NB4 (cell line): ENCODE measurements around the gene INPP5A.

ENCODE experiments used
- POLR2A ChIP-seq: IDR thresholded peaks from 2 replicates; pipeline ENCODE4 v1.6.1; 2011; ENCODE audit warnings: mild to moderate bottlenecking; ENCODE audit not compliant: insufficient read length; ENCODE audit errors: extremely low read depth
- TF ChIP-seq, protein P1 (sequence below): IDR thresholded peaks from one replicate; pipeline ENCODE4 v1.5.1; 2012; ENCODE audit warnings: low read depth, low read length
- TF ChIP-seq, protein P2 (sequence below): IDR thresholded peaks from 2 replicates; pipeline ENCODE4 v1.6.1; 2011; ENCODE audit warnings: low read depth, low read length

GRCh38 chr10:132532179-132532578 lies 5.4 kb upstream of the INPP5A start:
- TF ChIP-seq, protein P1, sequence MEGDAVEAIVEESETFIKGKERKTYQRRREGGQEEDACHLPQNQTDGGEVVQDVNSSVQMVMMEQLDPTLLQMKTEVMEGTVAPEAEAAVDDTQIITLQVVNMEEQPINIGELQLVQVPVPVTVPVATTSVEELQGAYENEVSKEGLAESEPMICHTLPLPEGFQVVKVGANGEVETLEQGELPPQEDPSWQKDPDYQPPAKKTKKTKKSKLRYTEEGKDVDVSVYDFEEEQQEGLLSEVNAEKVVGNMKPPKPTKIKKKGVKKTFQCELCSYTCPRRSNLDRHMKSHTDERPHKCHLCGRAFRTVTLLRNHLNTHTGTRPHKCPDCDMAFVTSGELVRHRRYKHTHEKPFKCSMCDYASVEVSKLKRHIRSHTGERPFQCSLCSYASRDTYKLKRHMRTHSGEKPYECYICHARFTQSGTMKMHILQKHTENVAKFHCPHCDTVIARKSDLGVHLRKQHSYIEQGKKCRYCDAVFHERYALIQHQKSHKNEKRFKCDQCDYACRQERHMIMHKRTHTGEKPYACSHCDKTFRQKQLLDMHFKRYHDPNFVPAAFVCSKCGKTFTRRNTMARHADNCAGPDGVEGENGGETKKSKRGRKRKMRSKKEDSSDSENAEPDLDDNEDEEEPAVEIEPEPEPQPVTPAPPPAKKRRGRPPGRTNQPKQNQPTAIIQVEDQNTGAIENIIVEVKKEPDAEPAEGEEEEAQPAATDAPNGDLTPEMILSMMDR, result no peak
- TF ChIP-seq, protein P2, sequence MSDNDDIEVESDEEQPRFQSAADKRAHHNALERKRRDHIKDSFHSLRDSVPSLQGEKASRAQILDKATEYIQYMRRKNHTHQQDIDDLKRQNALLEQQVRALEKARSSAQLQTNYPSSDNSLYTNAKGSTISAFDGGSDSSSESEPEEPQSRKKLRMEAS, result no peak
- no peak for TF ChIP-seq POLR2A
